ENCODE results near the gene ADAM20. TPM values are rescaled to one million over a fixed set of nuclear protein-coding genes. Genes with fewer than 3 reads are reported as not detected.
"Not testable (repeated sequence)": the region's sequence is repeated elsewhere in the genome, so short reads cannot be mapped to it uniquely, and the experiment has no call there.

The ADAM20 gene
- total RNA-seq, 1 experiment from 2014 or later: 1.8 TPM

GRCh38 chr14:70498191-70498590 is 36.6 kb downstream of the ADAM20 start:
- H3K36me3 Mint-ChIP-seq (ENCODE audit: insufficient read depth, unreplicated experiment): no peaks in the 10 kb centered on the region
- no peaks in the 10 kb centered on the region for H3K9me3 Mint-ChIP-seq (ENCODE audit: low read depth, unreplicated experiment)
- TF ChIP-seq, protein P1, sequence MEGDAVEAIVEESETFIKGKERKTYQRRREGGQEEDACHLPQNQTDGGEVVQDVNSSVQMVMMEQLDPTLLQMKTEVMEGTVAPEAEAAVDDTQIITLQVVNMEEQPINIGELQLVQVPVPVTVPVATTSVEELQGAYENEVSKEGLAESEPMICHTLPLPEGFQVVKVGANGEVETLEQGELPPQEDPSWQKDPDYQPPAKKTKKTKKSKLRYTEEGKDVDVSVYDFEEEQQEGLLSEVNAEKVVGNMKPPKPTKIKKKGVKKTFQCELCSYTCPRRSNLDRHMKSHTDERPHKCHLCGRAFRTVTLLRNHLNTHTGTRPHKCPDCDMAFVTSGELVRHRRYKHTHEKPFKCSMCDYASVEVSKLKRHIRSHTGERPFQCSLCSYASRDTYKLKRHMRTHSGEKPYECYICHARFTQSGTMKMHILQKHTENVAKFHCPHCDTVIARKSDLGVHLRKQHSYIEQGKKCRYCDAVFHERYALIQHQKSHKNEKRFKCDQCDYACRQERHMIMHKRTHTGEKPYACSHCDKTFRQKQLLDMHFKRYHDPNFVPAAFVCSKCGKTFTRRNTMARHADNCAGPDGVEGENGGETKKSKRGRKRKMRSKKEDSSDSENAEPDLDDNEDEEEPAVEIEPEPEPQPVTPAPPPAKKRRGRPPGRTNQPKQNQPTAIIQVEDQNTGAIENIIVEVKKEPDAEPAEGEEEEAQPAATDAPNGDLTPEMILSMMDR (IDR thresholded peaks at IDR 0.05; ENCODE audit: unreplicated experiment): no peak
- DNase-seq: no peak
- intact Hi-C loops (cut with micrococcal nuclease; ENCODE audit: unreplicated experiment): no loop called here
- no peak overlapping the region for H3K27ac Mint-ChIP-seq (ENCODE audit: unreplicated experiment)
- no peak overlapping the region for H3K4me3 Mint-ChIP-seq (ENCODE audit: low read depth, unreplicated experiment)
- CTCF ChIA-PET: no interaction called here
- no peaks in the 10 kb centered on the region for H3K4me1 Mint-ChIP-seq (ENCODE audit: low read depth, unreplicated experiment)
- H3K27me3 Mint-ChIP-seq (ENCODE audit: unreplicated experiment): no peaks in the 10 kb centered on the region
- BruUV-seq (replicated peaks): no TSS peak

- Mint-ChIP-seq H3K36me3 (ENCODE audit: insufficient read depth, unreplicated experiment) (no peaks in the 10 kb centered on the region), H3K27ac (ENCODE audit: unreplicated experiment) (no peak overlapping the region), H3K4me1 (ENCODE audit: low read depth, unreplicated experiment) (no peaks in the 10 kb centered on the region), H3K27me3 (ENCODE audit: unreplicated experiment) (no peaks in the 10 kb centered on the region), H3K4me3 (ENCODE audit: low read depth, unreplicated experiment) (no peak overlapping the region), H3K9me3 (ENCODE audit: low read depth, unreplicated experiment) (peaks cover 2% of the 10 kb centered on the region)
- TF ChIP-seq, protein P1 (IDR thresholded peaks at IDR 0.05; ENCODE audit: unreplicated experiment): no peak
- BruUV-seq (replicated peaks): no TSS peak
- intact Hi-C loops (cut with micrococcal nuclease; ENCODE audit: unreplicated experiment): no loop called here
- DNase-seq: no peak
- CTCF ChIA-PET: no interaction called here
These were observed 45.1 kb downstream of the ADAM20 start for GRCh38 chr14:70489579-70490200.

DNA sequence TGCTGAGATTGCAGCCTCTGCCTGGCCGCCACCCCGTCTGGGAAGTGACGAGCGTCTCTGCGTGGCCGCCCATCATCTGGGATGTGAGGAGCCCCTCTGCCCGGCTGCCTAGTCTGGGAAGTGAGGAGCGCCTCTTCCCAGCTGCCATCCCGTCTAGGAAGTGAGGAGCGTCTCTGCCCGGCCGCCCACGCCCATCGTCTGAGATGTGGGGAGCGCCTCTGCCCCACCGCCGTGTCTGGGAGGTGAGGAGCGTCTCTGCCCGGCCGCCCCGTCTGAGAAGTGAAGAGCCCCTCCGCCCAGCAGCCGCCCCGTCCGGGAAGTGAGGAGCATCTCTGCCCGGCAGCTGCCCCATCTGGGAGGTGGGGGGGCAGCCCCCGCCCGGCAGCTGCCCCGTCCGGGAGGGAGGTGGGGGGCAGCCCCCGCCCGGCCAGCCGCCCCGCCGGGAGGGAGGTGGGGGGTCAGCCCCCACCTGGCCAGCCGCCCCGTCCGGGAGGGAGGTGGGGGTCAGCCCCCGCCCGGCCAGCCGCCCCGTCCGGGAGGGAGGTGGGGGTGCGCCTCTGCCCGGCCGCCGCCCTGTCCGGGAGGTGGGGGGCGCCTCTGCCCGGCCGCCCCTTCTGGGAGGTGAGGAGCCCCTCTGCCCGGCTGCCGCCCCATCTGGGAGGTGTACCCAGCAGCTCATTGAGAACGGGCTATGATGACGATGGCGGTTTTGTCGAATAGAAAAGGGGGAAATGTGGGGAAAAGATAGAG is 57.3 kb downstream of the ADAM20 start:
- H3K36me3 Mint-ChIP-seq (ENCODE audit: insufficient read depth, unreplicated experiment); H3K27me3 Mint-ChIP-seq (ENCODE audit: unreplicated experiment); H3K4me1 Mint-ChIP-seq (ENCODE audit: low read depth, unreplicated experiment); BruUV-seq (replicated peaks); CTCF ChIA-PET; intact Hi-C loops (cut with micrococcal nuclease; ENCODE audit: unreplicated experiment); H3K4me3 Mint-ChIP-seq (ENCODE audit: low read depth, unreplicated experiment); H3K9me3 Mint-ChIP-seq (ENCODE audit: low read depth, unreplicated experiment); DNase-seq; H3K27ac Mint-ChIP-seq (ENCODE audit: unreplicated experiment): not testable (repeated sequence)

DNA sequence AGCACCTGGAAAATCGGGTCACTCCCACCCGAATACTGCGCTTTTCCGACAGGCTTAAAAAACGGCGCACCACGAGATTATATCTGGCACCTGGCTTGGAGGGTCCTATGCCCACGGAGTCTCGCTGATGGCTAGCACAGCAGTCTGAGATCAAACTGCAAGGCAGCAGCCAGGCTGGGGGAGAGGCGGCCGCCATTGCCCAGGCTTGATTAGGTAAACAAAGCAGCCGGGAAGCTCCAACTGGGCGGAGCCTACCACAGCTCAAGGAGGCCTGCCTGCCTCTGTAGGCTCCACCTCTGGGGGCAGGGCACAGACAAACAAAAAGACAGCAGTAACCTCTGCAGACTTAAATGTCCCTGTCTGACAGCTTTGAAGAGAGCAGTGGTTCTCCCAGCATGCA is 59.3 kb downstream of the ADAM20 start:
- H3K4me1 Mint-ChIP-seq (ENCODE audit: low read depth, unreplicated experiment); H3K27me3 Mint-ChIP-seq (ENCODE audit: unreplicated experiment); H3K27ac Mint-ChIP-seq (ENCODE audit: unreplicated experiment); DNase-seq; H3K9me3 Mint-ChIP-seq (ENCODE audit: low read depth, unreplicated experiment); BruUV-seq (replicated peaks); CTCF ChIA-PET; H3K36me3 Mint-ChIP-seq (ENCODE audit: insufficient read depth, unreplicated experiment); H3K4me3 Mint-ChIP-seq (ENCODE audit: low read depth, unreplicated experiment); intact Hi-C loops (cut with micrococcal nuclease; ENCODE audit: unreplicated experiment): not testable (repeated sequence)

GRCh38 chr14:70473825-70474224 is 61.0 kb downstream of the ADAM20 start:
- BruUV-seq (replicated peaks): no TSS peak
- DNase-seq: no peak
- Mint-ChIP-seq H3K9me3 (ENCODE audit: low read depth, unreplicated experiment) (peaks cover 2% of the 10 kb centered on the region), H3K27ac (ENCODE audit: unreplicated experiment) (no peak overlapping the region), H3K36me3 (ENCODE audit: insufficient read depth, unreplicated experiment) (no peaks in the 10 kb centered on the region), H3K4me1 (ENCODE audit: low read depth, unreplicated experiment) (no peaks in the 10 kb centered on the region), H3K4me3 (ENCODE audit: low read depth, unreplicated experiment) (no peak overlapping the region), H3K27me3 (ENCODE audit: unreplicated experiment) (no peaks in the 10 kb centered on the region)
- TF ChIP-seq, protein P1 (IDR thresholded peaks at IDR 0.05; ENCODE audit: unreplicated experiment): no peak
- intact Hi-C loops (cut with micrococcal nuclease; ENCODE audit: unreplicated experiment): no loop called here
- CTCF ChIA-PET: no interaction called here

Other genes with a start within 250 kb of the ADAM20 start
- 56.1 and 56.6 TPM in 2 replicates for gene COX16, start 175.3 kb downstream of the ADAM20 start, total RNA-seq (2022)
- 24.8 and 25.6 TPM in 2 replicates for gene SYNJ2BP, start 117.9 kb downstream of the ADAM20 start, total RNA-seq (2022)
- 0.17 and 0.22 TPM in 2 replicates for gene ADAM21, start 82.8 kb downstream of the ADAM20 start, total RNA-seq (2022)
- 38.3 and 45.4 TPM in 2 replicates for gene MED6, start 65.7 kb upstream of the ADAM20 start, total RNA-seq (2022)
- gene TTC9, start 106.9 kb upstream of the ADAM20 start, total RNA-seq (2022): 9.8 and 11.0 TPM in 2 replicates

All from Calu3 (cell line).